ENCODE measurements around the gene FAM117A.

DNA sequence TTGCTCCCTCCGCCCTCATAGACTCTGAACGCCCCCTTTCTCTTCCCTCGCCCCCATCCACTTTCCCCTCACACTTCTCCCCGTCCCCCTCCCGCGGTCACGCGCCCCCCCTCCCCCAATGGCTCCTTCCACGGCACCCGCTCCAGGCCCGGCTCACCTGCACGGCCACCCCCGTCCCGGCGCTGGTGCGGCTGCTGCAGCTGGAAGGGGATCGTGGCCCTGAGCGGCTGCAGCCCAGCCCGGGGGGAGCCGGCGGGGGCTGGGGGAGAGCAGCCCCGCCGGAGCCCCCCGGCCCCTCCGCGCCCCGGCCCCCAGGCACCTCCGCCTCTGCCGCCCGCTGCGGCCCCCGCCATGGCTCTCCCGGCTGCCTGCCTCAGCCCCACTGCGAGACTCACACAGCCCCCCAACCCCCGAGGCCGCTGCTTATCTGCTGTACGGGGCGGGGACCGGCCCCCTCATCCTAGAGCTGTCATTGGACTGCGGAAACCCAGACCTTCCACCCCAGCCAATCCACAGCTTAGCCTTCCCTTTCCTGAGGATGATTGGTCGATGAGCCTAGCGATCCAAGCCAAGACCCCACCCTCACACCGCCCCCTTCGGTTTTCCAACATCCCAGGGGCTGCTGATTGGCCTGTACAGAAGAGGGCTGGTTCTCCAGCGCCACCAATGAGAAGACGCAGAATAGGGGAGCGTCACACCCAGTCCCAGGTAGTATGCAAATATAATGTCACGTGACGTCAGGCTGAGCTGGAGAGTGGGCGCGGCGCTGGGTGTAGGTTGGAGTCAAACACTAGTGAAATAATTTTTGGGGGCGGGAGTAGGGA, at the start of gene FAM117A:
- peak; percentile 80 for TF ChIP-seq NFYA (IDR thresholded peaks at IDR 0.05; ENCODE audit: borderline replicate concordance, low read depth, low read length)
- TF ChIP-seq, protein P1, sequence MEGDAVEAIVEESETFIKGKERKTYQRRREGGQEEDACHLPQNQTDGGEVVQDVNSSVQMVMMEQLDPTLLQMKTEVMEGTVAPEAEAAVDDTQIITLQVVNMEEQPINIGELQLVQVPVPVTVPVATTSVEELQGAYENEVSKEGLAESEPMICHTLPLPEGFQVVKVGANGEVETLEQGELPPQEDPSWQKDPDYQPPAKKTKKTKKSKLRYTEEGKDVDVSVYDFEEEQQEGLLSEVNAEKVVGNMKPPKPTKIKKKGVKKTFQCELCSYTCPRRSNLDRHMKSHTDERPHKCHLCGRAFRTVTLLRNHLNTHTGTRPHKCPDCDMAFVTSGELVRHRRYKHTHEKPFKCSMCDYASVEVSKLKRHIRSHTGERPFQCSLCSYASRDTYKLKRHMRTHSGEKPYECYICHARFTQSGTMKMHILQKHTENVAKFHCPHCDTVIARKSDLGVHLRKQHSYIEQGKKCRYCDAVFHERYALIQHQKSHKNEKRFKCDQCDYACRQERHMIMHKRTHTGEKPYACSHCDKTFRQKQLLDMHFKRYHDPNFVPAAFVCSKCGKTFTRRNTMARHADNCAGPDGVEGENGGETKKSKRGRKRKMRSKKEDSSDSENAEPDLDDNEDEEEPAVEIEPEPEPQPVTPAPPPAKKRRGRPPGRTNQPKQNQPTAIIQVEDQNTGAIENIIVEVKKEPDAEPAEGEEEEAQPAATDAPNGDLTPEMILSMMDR (IDR thresholded peaks at IDR 0.05 in 2 of 3, conservative IDR thresholded peaks at IDR 0.05 in 1 of 3; ENCODE audit: control insufficient read depth in 2 of 3, extremely low read depth in 1 of 3, insufficient read depth in 1 of 3, low read depth in 3 of 3, low read length in 3 of 3), result no peak
- TF ChIP-seq RAD51 (IDR thresholded peaks at IDR 0.05), result peak; percentile 100
- TF ChIP-seq, protein P2, sequence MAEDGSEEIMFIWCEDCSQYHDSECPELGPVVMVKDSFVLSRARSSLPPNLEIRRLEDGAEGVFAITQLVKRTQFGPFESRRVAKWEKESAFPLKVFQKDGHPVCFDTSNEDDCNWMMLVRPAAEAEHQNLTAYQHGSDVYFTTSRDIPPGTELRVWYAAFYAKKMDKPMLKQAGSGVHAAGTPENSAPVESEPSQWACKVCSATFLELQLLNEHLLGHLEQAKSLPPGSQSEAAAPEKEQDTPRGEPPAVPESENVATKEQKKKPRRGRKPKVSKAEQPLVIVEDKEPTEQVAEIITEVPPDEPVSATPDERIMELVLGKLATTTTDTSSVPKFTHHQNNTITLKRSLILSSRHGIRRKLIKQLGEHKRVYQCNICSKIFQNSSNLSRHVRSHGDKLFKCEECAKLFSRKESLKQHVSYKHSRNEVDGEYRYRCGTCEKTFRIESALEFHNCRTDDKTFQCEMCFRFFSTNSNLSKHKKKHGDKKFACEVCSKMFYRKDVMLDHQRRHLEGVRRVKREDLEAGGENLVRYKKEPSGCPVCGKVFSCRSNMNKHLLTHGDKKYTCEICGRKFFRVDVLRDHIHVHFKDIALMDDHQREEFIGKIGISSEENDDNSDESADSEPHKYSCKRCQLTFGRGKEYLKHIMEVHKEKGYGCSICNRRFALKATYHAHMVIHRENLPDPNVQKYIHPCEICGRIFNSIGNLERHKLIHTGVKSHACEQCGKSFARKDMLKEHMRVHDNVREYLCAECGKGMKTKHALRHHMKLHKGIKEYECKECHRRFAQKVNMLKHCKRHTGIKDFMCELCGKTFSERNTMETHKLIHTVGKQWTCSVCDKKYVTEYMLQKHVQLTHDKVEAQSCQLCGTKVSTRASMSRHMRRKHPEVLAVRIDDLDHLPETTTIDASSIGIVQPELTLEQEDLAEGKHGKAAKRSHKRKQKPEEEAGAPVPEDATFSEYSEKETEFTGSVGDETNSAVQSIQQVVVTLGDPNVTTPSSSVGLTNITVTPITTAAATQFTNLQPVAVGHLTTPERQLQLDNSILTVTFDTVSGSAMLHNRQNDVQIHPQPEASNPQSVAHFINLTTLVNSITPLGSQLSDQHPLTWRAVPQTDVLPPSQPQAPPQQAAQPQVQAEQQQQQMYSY (CRISPR knock-in tag; IDR thresholded peaks at IDR 0.05), result peak; percentile 94
- TF ChIP-seq BRCA1 (IDR thresholded peaks at IDR 0.05; ENCODE audit: low read depth, low read length), result no peak
- TF ChIP-seq, protein P3, sequence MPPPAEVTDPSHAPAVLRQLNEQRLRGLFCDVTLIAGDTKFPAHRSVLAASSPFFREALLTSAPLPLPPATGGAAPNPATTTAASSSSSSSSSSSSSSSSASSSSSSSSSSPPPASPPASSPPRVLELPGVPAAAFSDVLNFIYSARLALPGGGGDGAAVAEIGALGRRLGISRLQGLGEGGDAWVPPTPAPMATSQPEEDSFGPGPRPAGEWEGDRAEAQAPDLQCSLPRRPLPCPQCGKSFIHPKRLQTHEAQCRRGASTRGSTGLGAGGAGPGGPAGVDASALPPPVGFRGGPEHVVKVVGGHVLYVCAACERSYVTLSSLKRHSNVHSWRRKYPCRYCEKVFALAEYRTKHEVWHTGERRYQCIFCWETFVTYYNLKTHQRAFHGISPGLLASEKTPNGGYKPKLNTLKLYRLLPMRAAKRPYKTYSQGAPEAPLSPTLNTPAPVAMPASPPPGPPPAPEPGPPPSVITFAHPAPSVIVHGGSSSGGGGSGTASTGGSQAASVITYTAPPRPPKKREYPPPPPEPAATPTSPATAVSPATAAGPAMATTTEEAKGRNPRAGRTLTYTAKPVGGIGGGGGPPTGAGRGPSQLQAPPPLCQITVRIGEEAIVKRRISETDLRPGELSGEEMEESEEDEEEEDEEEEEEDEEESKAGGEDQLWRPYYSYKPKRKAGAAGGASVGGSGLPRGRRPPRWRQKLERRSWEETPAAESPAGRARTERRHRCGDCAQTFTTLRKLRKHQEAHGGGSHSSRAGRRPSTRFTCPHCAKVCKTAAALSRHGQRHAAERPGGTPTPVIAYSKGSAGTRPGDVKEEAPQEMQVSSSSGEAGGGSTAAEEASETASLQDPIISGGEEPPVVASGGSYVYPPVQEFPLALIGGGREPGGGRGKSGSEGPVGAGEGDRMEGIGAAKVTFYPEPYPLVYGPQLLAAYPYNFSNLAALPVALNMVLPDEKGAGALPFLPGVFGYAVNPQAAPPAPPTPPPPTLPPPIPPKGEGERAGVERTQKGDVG (CRISPR knock-in tag; IDR thresholded peaks at IDR 0.05), result no peak; the same call in 1 of the 2 replicates
- peak; percentile 97 for TF ChIP-seq POLR2A (IDR thresholded peaks at IDR 0.05; ENCODE audit: low read depth, low read length)
- peak; percentile 89 for TF ChIP-seq CREB1 (IDR thresholded peaks at IDR 0.05; ENCODE audit: low read depth)
- TF ChIP-seq PML (IDR thresholded peaks at IDR 0.05; ENCODE audit: low read length), result no peak
- no peak for TF ChIP-seq BCL11A (IDR thresholded peaks at IDR 0.05; ENCODE audit: low read depth, low read length)
- TF ChIP-seq TCF12 (IDR thresholded peaks at IDR 0.05; ENCODE audit: low read depth, low read length), result no peak

Data from GM12878 (cell line).